ACC112 (cell line): ENCODE measurements around the gene TRMT61A.

Source experiments
- H2AFZ ChIP-seq: fragments of 200-600 bp; sonication (generic); one replicate; pipeline ENCODE4 v1.6.0; 2017; ENCODE audit warnings: antibody characterized with exemption, low read length; ENCODE audit not compliant: unreplicated experiment
- H3K27ac ChIP-seq: fragments of 200-600 bp; sonication (generic); 2 replicates; pipeline ENCODE4 v1.5.1; 2014; ENCODE audit warnings: low read depth, mild to moderate bottlenecking, antibody characterized with exemption, low read length, moderate library complexity
- H3K27me3 ChIP-seq: fragments of 200-600 bp; sonication (generic); 2 replicates; pipeline ENCODE4 v1.6.1; 2014; ENCODE audit warnings: mild to moderate bottlenecking, antibody characterized with exemption, low read length, moderate library complexity, mixed read lengths; ENCODE audit not compliant: insufficient read depth
- H3K36me3 ChIP-seq: fragments of 200-600 bp; sonication (generic); 2 replicates; pipeline ENCODE4 v1.6.1; 2016; ENCODE audit warnings: mild to moderate bottlenecking, antibody characterized with exemption, low read length, moderate library complexity, mixed read lengths; ENCODE audit not compliant: insufficient read depth
- H3K4me1 ChIP-seq: fragments of 200-600 bp; sonication (generic); one replicate; pipeline ENCODE4 v1.6.1; 2016; ENCODE audit warnings: low read length, mixed read lengths; ENCODE audit not compliant: insufficient read depth, unreplicated experiment, control insufficient read depth
- H3K4me3 ChIP-seq: fragments of 200-600 bp; sonication (generic); 2 replicates; pipeline ENCODE4 v1.5.1; 2014; ENCODE audit warnings: mild to moderate bottlenecking, low read depth, low read length
- H3K79me2 ChIP-seq: fragments of 200-600 bp; sonication (generic); one replicate; pipeline ENCODE4 v1.6.0; 2016; ENCODE audit warnings: low read length; ENCODE audit not compliant: control insufficient read depth, unreplicated experiment, insufficient read depth

The TRMT61A gene

GRCh38 chr14:103544388-103545218 lies 15.6 kb downstream of the TRMT61A start:
- Histone ChIP-seq H3K27ac (no peak overlapping the region), H3K4me1 (peaks cover 33% of the 10 kb centered on the region)

GRCh38 chr14:103545219-103545914 lies 16.4 kb downstream of the TRMT61A start:
- Histone ChIP-seq H3K36me3 (no peaks in the 10 kb centered on the region), H3K27me3 (no peaks in the 10 kb centered on the region), H3K4me3 (no peak overlapping the region), H3K27ac (no peak overlapping the region), H3K79me2 (peaks cover 4% of the 10 kb centered on the region), H2AFZ (no peak overlapping the region), H3K4me1 (peaks cover 29% of the 10 kb centered on the region)

More at GRCh38 chr14:103544388-103545218, 15.6 kb downstream of the TRMT61A start:
- no peak overlapping the region for H2AFZ ChIP-seq
- no peaks in the 10 kb centered on the region for H3K36me3 ChIP-seq
- no peak overlapping the region for H3K4me3 ChIP-seq
- no peaks in the 10 kb centered on the region for H3K27me3 ChIP-seq
- no peaks in the 10 kb centered on the region for H3K79me2 ChIP-seq

- Histone ChIP-seq H3K4me1 (peaks cover 29% of the 10 kb centered on the region), H3K4me3 (no peak overlapping the region)
Measured at GRCh38 chr14:103545915-103546651, 17.1 kb downstream of the TRMT61A start.

GRCh38 chr14:103546652-103547454 lies 17.9 kb downstream of the TRMT61A start:
- Histone ChIP-seq H3K4me1 (peaks cover 29% of the 10 kb centered on the region), H3K4me3 (no peak overlapping the region), H2AFZ (no peak overlapping the region), H3K36me3 (no peaks in the 10 kb centered on the region), H3K27ac (no peak overlapping the region), H3K79me2 (peaks cover 4% of the 10 kb centered on the region), H3K27me3 (no peaks in the 10 kb centered on the region)

More at GRCh38 chr14:103545915-103546651, 17.1 kb downstream of the TRMT61A start:
- Histone ChIP-seq H3K36me3 (no peaks in the 10 kb centered on the region), H3K27ac (no peak overlapping the region), H2AFZ (no peak overlapping the region), H3K79me2 (peaks cover 4% of the 10 kb centered on the region), H3K27me3 (no peaks in the 10 kb centered on the region)

- no peak overlapping the region for H3K4me3 ChIP-seq
- H3K36me3 ChIP-seq = no peaks in the 10 kb centered on the region
- no peak overlapping the region for H2AFZ ChIP-seq
- no peaks in the 10 kb centered on the region for H3K27me3 ChIP-seq
- peaks cover 29% of the 10 kb centered on the region for H3K4me1 ChIP-seq
- H3K79me2 ChIP-seq = peaks cover 4% of the 10 kb centered on the region
- H3K27ac ChIP-seq = no peak overlapping the region
Measured at GRCh38 chr14:103547455-103547940, 18.5 kb downstream of the TRMT61A start.

- Histone ChIP-seq H3K27me3 (no peaks in the 10 kb centered on the region), H3K27ac (no peak overlapping the region), H3K4me1 (peaks cover 28% of the 10 kb centered on the region), H3K4me3 (no peak overlapping the region), H3K79me2 (peaks cover 4% of the 10 kb centered on the region), H3K36me3 (no peaks in the 10 kb centered on the region), H2AFZ (no peak overlapping the region)
Measured at GRCh38 chr14:103547941-103548462, 19.0 kb downstream of the TRMT61A start.

GRCh38 chr14:103548463-103549351 lies 19.7 kb downstream of the TRMT61A start:
- H3K36me3 ChIP-seq = no peaks in the 10 kb centered on the region
- H3K79me2 ChIP-seq = peaks cover 4% of the 10 kb centered on the region
- peaks cover 26% of the 10 kb centered on the region for H3K4me1 ChIP-seq
- no peak overlapping the region for H3K27ac ChIP-seq
- H2AFZ ChIP-seq = no peak overlapping the region
- no peaks in the 10 kb centered on the region for H3K27me3 ChIP-seq
- H3K4me3 ChIP-seq = no peak overlapping the region

GRCh38 chr14:103549361-103550311 lies 20.6 kb downstream of the TRMT61A start:
- Histone ChIP-seq H2AFZ (no peak overlapping the region), H3K27ac (no peak overlapping the region), H3K4me1 (peaks cover 26% of the 10 kb centered on the region), H3K27me3 (no peaks in the 10 kb centered on the region), H3K36me3 (no peaks in the 10 kb centered on the region), H3K4me3 (no peak overlapping the region), H3K79me2 (peaks cover 4% of the 10 kb centered on the region)
